ENCODE data around the gene FEZF1.

The FEZF1 gene

GRCh38 chr7:122327969-122328368 lies 23.4 kb upstream of the FEZF1 start:
- FAIRE-seq = no peak
- no peak for DNase-seq (ENCODE audit: insufficient read length, low spot score)
- no peak for TF ChIP-seq PAX5 (IDR thresholded peaks at IDR 0.05; ENCODE audit: insufficient read depth, low read length, severe bottlenecking)
- TF ChIP-seq SPI1 (IDR thresholded peaks at IDR 0.05; ENCODE audit: low read depth, low read length) = no peak
- no peak for TF ChIP-seq TAF1 (IDR thresholded peaks at IDR 0.05; ENCODE audit: low read depth, low read length)
- TF ChIP-seq POLR2AphosphoS5 (IDR thresholded peaks at IDR 0.05; ENCODE audit: low read depth, low read length) = no peak
- no peak for TF ChIP-seq POU2F2 (IDR thresholded peaks at IDR 0.05; ENCODE audit: low read depth, low read length)
- TF ChIP-seq POLR2A (IDR thresholded peaks at IDR 0.05; ENCODE audit: low read depth, low read length) = no peak

DNA sequence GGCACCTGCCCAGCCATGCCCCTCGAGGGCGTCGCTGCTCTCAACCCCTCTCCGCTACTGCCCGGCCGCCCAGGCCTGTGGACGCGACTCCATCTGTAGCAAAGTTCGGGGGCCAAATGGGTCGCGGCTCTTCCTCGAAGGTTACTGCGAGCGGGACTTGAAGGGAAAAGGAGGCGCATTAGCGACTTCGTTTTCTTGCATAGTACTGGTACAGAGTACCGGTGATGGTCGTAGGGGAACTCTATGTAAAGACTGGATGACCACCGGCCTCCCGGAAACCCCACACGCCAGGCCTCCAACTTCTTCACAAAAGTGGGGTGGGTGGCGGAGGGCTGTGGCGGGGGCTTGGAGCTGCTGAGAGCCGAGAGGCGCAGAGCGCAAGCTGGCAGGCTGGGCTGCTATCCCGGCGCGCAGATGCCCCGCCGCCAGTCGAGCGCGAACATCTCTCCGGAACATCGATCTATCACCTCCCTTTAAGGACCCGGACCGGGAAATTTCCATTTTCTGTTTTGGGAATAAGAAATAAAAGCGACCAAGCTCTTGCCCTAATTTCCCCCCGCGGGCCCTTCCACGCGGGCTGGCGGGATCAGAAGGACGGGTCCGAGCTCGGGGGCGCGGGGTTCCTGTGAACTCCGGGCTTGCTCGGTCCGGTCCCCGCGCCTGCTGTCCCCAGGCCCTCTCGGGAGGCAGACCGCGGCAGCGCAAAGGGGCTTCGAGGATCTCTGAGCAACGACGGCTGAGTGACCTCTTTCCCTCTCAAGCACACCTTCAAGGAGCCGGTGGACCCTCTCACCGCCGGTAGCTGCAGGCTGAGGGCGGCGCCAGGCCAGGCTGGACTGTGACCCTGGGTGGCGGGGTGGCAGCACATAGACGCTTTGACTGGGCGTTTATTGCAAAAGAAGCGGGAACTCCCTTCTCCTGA lies 12.2 kb upstream of the FEZF1 start:
- FAIRE-seq = no peak
- no peak for TF ChIP-seq PAX5 (IDR thresholded peaks at IDR 0.05; ENCODE audit: insufficient read depth, low read length, severe bottlenecking)
- no peak for TF ChIP-seq TAF1 (IDR thresholded peaks at IDR 0.05; ENCODE audit: low read depth, low read length)
- no peak for TF ChIP-seq POU2F2 (IDR thresholded peaks at IDR 0.05; ENCODE audit: low read depth, low read length)
- TF ChIP-seq POLR2AphosphoS5 (IDR thresholded peaks at IDR 0.05; ENCODE audit: low read depth, low read length) = no peak
- TF ChIP-seq POLR2A (IDR thresholded peaks at IDR 0.05; ENCODE audit: low read depth, low read length) = no peak
- no peak for TF ChIP-seq SPI1 (IDR thresholded peaks at IDR 0.05; ENCODE audit: low read depth, low read length)
- DNase-seq (ENCODE audit: insufficient read length, low spot score) = no peak

DNA sequence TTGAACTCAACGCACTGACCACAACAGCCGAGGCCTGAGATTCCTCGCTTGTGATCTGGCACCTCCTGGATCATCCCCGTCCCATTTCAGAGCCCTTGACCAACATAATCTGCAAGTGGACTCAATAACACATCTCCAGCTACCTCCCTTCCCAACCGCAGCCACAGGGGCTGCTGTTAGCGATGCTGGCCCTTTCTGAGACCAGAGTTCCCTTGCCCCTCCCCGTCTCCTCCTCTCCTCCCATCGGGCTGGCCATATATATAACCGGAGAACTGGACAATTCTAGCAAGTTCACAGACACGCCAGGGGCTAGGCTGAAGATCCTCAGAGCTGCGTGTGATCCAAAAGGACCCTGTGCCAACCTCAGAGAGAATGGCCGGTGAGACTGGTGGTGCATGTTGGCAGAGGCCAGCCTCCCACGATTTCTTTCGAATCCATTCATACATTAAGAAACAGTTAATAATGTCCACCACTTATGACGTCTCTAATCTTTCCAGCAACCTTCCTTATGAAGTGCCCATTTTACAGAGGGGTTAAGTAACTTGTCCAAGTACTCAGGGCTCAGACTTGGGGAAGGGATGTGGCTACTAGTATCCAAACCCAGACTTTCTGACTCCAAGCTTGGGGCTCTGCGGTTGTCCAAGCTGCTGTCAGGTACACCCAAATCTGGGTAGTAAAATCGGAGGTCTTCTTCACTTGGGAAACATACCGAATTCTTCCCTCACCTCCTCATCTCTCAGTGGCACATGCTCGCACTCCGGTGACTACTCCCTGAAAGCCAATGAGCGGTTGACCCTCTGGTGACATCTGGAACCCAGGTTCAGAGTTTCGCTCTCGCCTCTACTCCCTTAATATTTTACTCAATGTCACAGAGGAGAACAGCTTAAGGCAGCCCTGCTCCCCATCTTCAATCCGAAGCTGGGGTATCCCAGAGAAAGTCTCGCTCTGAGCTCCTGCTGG lies 11.2 kb upstream of the FEZF1 start:
- TF ChIP-seq TAF1 (IDR thresholded peaks at IDR 0.05; ENCODE audit: low read depth, low read length) (no peak), SPI1 (IDR thresholded peaks at IDR 0.05; ENCODE audit: low read depth, low read length) (no peak), POLR2AphosphoS5 (IDR thresholded peaks at IDR 0.05; ENCODE audit: low read depth, low read length) (no peak), PAX5 (IDR thresholded peaks at IDR 0.05; ENCODE audit: insufficient read depth, low read length, severe bottlenecking) (no peak), POLR2A (IDR thresholded peaks at IDR 0.05; ENCODE audit: low read depth, low read length) (no peak)
- FAIRE-seq (no peak), DNase-seq (ENCODE audit: insufficient read length, low spot score) (no peak)

DNA sequence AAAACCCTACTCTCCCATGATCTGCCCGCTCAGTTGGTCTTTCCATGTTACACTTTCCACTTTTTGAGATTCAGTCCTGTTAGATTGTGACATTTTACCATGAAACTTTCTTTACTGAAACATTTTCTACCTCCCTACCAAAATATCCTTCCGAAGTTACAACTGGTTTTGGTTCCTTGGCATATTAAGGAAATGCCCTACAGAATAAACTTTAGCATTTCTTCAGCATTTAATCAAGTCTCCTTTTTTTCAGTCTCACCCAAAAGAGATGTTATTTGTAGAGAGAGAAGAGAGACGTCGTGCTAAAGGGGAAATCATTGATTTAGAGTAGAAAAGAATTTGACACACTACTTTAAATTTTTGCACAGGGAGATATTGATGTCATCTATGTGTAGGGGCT lies 9.7 kb upstream of the FEZF1 start:
- DNase-seq (ENCODE audit: insufficient read length, low spot score) (no peak), FAIRE-seq (no peak)
- TF ChIP-seq PAX5 (IDR thresholded peaks at IDR 0.05; ENCODE audit: insufficient read depth, low read length, severe bottlenecking) (no peak), POU2F2 (IDR thresholded peaks at IDR 0.05; ENCODE audit: low read depth, low read length) (no peak), POLR2AphosphoS5 (IDR thresholded peaks at IDR 0.05; ENCODE audit: low read depth, low read length) (no peak), TAF1 (IDR thresholded peaks at IDR 0.05; ENCODE audit: low read depth, low read length) (no peak), SPI1 (IDR thresholded peaks at IDR 0.05; ENCODE audit: low read depth, low read length) (no peak), POLR2A (IDR thresholded peaks at IDR 0.05; ENCODE audit: low read depth, low read length) (no peak)

GRCh38 chr7:122312789-122313188 lies 8.2 kb upstream of the FEZF1 start:
- FAIRE-seq (no peak), DNase-seq (ENCODE audit: insufficient read length, low spot score) (no peak)
- no peak for TF ChIP-seq PAX5 (IDR thresholded peaks at IDR 0.05; ENCODE audit: insufficient read depth, low read length, severe bottlenecking)
- TF ChIP-seq POLR2AphosphoS5 (IDR thresholded peaks at IDR 0.05; ENCODE audit: low read depth, low read length) = no peak
- no peak for TF ChIP-seq POLR2A (IDR thresholded peaks at IDR 0.05; ENCODE audit: low read depth, low read length)
- no peak for TF ChIP-seq SPI1 (IDR thresholded peaks at IDR 0.05; ENCODE audit: low read depth, low read length)
- TF ChIP-seq POU2F2 (IDR thresholded peaks at IDR 0.05; ENCODE audit: low read depth, low read length) = no peak
- no peak for TF ChIP-seq TAF1 (IDR thresholded peaks at IDR 0.05; ENCODE audit: low read depth, low read length)

DNA sequence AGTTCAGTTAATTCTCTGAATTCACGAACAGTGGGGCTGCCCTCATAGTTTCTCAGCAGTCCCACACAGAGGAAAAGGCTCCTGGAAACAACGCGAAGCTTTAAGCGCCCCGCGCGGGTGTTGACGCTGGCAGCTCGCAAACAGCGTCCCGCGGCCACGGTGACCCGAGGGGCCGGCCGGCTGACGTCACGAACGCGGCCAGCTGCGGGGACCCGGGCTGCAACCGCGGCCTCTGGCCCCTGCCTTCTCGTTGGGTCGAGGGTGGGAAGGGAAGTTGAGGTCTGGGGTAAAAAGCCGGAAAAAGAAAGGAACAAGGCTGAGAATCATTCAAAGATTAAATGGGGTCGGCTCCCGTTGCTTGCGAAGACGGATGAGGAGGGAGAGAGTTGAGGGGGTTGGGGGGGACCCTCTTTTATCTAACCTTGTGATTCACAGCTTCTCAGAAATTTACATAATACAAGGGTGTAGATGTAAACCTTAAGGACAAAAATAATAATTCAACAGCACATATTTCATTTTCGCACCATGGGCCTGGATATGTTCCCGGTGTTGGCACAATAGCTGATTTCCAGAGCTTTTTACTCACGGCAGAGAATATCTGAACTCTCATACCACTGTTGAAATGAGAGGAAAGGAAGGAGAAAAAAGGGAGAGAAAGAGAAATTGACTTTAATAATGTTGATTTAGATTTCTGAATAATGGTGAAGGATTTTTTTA lies 7.3 kb upstream of the FEZF1 start:
- FAIRE-seq (no peak), DNase-seq (ENCODE audit: insufficient read length, low spot score) (no peak)
- TF ChIP-seq POLR2AphosphoS5 (IDR thresholded peaks at IDR 0.05; ENCODE audit: low read depth, low read length) (no peak), PAX5 (IDR thresholded peaks at IDR 0.05; ENCODE audit: insufficient read depth, low read length, severe bottlenecking) (no peak), SPI1 (IDR thresholded peaks at IDR 0.05; ENCODE audit: low read depth, low read length) (no peak), POU2F2 (IDR thresholded peaks at IDR 0.05; ENCODE audit: low read depth, low read length) (no peak)

DNA sequence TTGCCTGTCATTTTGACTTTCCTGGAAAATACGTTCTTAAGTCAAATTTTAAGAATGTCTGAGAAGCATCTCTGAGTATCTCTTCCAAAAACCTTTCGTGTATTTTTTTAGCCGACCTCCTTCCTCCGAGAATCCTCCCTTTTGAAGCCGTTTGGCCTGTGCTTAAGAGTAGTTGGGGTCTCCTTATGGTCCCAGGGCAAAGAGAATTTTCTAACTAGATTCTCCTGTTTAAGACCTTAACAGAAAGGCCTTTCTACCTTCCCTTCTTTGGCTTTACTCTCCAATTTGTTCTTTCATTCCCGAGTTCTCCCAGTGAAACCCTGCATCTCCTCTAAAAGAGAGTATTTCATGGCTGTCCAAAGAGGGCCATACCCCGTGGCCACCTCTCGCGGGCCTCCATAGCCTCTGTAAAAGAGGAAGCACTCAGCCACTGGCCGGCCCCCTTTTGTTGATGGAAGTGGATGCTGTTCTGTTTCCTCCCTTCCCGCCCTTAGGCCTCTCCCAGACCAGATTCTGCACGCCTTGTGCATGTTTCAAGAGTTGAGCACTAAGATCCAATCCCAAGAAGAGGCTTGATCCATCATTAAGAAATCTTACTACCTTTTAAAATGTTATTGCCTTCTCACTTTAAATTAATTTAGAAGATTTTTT lies 6.6 kb upstream of the FEZF1 start:
- TF ChIP-seq POU2F2 (IDR thresholded peaks at IDR 0.05; ENCODE audit: low read depth, low read length) (no peak), SPI1 (IDR thresholded peaks at IDR 0.05; ENCODE audit: low read depth, low read length) (no peak), TAF1 (IDR thresholded peaks at IDR 0.05; ENCODE audit: low read depth, low read length) (no peak), POLR2AphosphoS5 (IDR thresholded peaks at IDR 0.05; ENCODE audit: low read depth, low read length) (no peak), PAX5 (IDR thresholded peaks at IDR 0.05; ENCODE audit: insufficient read depth, low read length, severe bottlenecking) (no peak), POLR2A (IDR thresholded peaks at IDR 0.05; ENCODE audit: low read depth, low read length) (no peak)
- FAIRE-seq (no peak), DNase-seq (ENCODE audit: insufficient read length, low spot score) (no peak)
